ENCODE measurements around the gene FOLR1. TPM values are rescaled to one million over a fixed set of nuclear protein-coding genes. Genes with fewer than 3 reads are reported as not detected.

Gene FOLR1
- total and polyA plus RNA-seq, 10 of the 15 experiments (the other 5 are each of a cell fraction or from before 2014, with no cell fraction given): not detected

DNA sequence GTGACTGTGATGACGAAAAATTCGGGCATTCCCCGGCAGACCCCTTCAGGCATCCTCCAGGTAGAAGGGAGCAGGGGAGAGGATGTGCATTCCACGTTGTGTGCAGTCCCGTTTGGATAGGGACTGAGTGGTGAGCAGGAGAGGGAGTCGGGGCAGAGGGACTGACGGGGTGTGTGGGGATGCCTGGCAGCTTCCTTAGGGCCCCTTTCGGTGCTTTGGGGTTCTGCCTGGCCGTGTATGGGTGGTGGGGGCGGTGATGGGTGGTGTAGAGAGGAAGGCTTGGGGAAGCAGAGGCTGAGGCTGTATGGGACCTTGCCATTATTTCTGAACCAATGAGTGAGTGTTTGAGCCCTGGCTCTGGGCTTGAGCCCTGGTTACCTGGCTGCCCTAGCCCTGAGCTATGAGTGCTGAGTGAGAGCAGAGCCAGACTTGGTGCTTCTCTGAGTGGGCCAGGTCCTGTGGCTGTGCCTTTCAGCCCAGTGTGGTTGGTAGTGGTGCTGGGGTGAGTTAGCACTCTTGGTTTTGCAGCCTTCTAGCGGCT lies 33.5 kb downstream of the FOLR1 start:
- Histone ChIP-seq H4K20me1 (ENCODE audit: control insufficient read depth, insufficient read depth) (no peaks in the 10 kb centered on the region; the same call in 1 of the 2 replicates), H3K9ac (ENCODE audit: control insufficient read depth, insufficient read depth, low read length) (peak overlapping the region; percentile 89), H3K79me2 (ENCODE audit: control insufficient read depth, insufficient read depth, low read length) (peaks cover 26% of the 10 kb centered on the region), H3K36me3 (ENCODE audit: control insufficient read depth in 2 of 2, insufficient read depth in 2 of 2, low read length in 1 of 2) (peaks cover 8 to 18% of the 10 kb centered on the region in 2 experiments; a peak in 3 of 4 replicates), H3K4me1 (ENCODE audit: control insufficient read depth, insufficient read depth, low read length) (peaks cover 23% of the 10 kb centered on the region), H3K27ac (ENCODE audit: control insufficient read depth, insufficient read depth) (peak overlapping the region; percentile 63), H3K4me3 (peak overlapping the region; percentile 99), H3K4me2 (ENCODE audit: control insufficient read depth, insufficient read depth) (peak overlapping the region; percentile 98), H3K9me3 (replicated peaks; ENCODE audit: control insufficient read depth, insufficient read depth, low read length) (no peaks in the 10 kb centered on the region), H2AFZ (ENCODE audit: control insufficient read depth, low read depth, low read length) (peak overlapping the region; percentile 45), H3K27me3 (replicated peaks in 1 of 2; ENCODE audit: control insufficient read depth in 2 of 2, insufficient read depth in 2 of 2, low read length in 1 of 2) (no peaks in the 10 kb centered on the region)
- ChIA-PET SMC1A (ENCODE audit: uncharacterized antibody, unreplicated experiment) (interaction anchor here (0.5 to 1.6 kb wide), 3 partner anchors 11 to 1771 kb away, joined by 3 to 6 read pairs (median 3); no protein-coding TSS in a partner anchor), CTCF (interaction anchor here (1.0 to 2.3 kb wide), 6 partner anchors 13 to 205 kb away, joined by 3 to 14 read pairs (median 4); no protein-coding TSS in a partner anchor), POLR2A (interaction anchor here (1.9 kb wide), 1 partner anchor 297 kb away, joined by 9 read pairs; the partner anchor contains the start of genes RNF121 and XNDC1N), RAD21 (ENCODE audit: unreplicated experiment) (interaction anchor here (1.8 to 2.3 kb wide), 2 partner anchors 12 to 206 kb away, joined by 5 read pairs; no protein-coding TSS in a partner anchor)
- DNase-seq (ENCODE audit: low read depth, low spot score): no peak
- ATAC-seq: peak; percentile 8
- in situ Hi-C loops (cut with MboI) (no loop called here), intact Hi-C loops (cut with micrococcal nuclease; ENCODE audit: unreplicated experiment) (no loop called here)
- WGBS (ENCODE audit: insufficient coverage, insufficient replicate concordance, low lambda C conversion rate, missing lambda C conversion rate): 1% methylated on average over 11 of the region's 11 CpGs
- FAIRE-seq: peak; percentile 65
- no TSS peak for BruUV-seq (replicated peaks)
- TF ChIP-seq PAX5 (IDR thresholded peaks at IDR 0.05; ENCODE audit: borderline replicate concordance, low read depth, low read length): no peak
- TF ChIP-seq EGR1 (IDR thresholded peaks at IDR 0.05; ENCODE audit: borderline replicate concordance in 1 of 2, low read depth in 2 of 2, low read length in 2 of 2): 0 out of 3 replicates have a peak, but pooled peaks of 1 of the 2 experiments have one; percentile 35
- 0 out of 2 replicates have a peak, but pooled peaks have one; percentile 28 for TF ChIP-seq NBN (IDR thresholded peaks at IDR 0.05)
- TF ChIP-seq ZSCAN29 (IDR thresholded peaks at IDR 0.05): no peak
- no peak for TF ChIP-seq NFXL1 (IDR thresholded peaks at IDR 0.05; ENCODE audit: borderline replicate concordance)
- TF ChIP-seq RUNX3 (IDR thresholded peaks at IDR 0.05; ENCODE audit: low read length): 0 out of 2 replicates have a peak, but pooled peaks have one; percentile 10
- no peak for TF ChIP-seq ZNF217 (IDR thresholded peaks at IDR 0.05)
- no peak for TF ChIP-seq CREM (IDR thresholded peaks at IDR 0.05; ENCODE audit: low read depth)
- peak; percentile 69; the same call in 1 of the 2 replicates for TF ChIP-seq HDGF (IDR thresholded peaks at IDR 0.05)
- no peak for TF ChIP-seq YY1 (IDR thresholded peaks at IDR 0.05; ENCODE audit: low read depth, low read length)
- TF ChIP-seq MTA3 (IDR thresholded peaks at IDR 0.05; ENCODE audit: borderline replicate concordance, low read length): no peak
- no peak for TF ChIP-seq GABPA (IDR thresholded peaks at IDR 0.05; ENCODE audit: low read depth)
- TF ChIP-seq CHD4 (IDR thresholded peaks at IDR 0.05): no peak
- TF ChIP-seq SUZ12 (IDR thresholded peaks at IDR 0.05; ENCODE audit: unreplicated experiment): no peak
- no peak for TF ChIP-seq NFIC (IDR thresholded peaks at IDR 0.05; ENCODE audit: low read depth, low read length)
- TF ChIP-seq, protein P1, sequence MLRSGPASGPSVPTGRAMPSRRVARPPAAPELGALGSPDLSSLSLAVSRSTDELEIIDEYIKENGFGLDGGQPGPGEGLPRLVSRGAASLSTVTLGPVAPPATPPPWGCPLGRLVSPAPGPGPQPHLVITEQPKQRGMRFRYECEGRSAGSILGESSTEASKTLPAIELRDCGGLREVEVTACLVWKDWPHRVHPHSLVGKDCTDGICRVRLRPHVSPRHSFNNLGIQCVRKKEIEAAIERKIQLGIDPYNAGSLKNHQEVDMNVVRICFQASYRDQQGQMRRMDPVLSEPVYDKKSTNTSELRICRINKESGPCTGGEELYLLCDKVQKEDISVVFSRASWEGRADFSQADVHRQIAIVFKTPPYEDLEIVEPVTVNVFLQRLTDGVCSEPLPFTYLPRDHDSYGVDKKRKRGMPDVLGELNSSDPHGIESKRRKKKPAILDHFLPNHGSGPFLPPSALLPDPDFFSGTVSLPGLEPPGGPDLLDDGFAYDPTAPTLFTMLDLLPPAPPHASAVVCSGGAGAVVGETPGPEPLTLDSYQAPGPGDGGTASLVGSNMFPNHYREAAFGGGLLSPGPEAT (IDR thresholded peaks at IDR 0.05; ENCODE audit: low read depth): 0 out of 2 replicates have a peak, but pooled peaks have one; percentile 20
- TF ChIP-seq, protein P2, sequence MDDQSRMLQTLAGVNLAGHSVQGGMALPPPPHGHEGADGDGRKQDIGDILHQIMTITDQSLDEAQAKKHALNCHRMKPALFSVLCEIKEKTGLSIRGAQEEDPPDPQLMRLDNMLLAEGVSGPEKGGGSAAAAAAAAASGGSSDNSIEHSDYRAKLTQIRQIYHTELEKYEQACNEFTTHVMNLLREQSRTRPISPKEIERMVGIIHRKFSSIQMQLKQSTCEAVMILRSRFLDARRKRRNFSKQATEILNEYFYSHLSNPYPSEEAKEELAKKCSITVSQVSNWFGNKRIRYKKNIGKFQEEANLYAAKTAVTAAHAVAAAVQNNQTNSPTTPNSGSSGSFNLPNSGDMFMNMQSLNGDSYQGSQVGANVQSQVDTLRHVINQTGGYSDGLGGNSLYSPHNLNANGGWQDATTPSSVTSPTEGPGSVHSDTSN (IDR thresholded peaks at IDR 0.05; ENCODE audit: insufficient replicate concordance, low read depth, low read length): no peak
- 0 out of 2 replicates have a peak, but pooled peaks have one; percentile 17 for TF ChIP-seq EED (IDR thresholded peaks at IDR 0.05; ENCODE audit: low read depth)
- TF ChIP-seq POLR2A (IDR thresholded peaks at IDR 0.05; ENCODE audit: low read depth, low read length): peak; percentile 56; the same call in 1 of the 2 replicates
- TF ChIP-seq, protein P3, sequence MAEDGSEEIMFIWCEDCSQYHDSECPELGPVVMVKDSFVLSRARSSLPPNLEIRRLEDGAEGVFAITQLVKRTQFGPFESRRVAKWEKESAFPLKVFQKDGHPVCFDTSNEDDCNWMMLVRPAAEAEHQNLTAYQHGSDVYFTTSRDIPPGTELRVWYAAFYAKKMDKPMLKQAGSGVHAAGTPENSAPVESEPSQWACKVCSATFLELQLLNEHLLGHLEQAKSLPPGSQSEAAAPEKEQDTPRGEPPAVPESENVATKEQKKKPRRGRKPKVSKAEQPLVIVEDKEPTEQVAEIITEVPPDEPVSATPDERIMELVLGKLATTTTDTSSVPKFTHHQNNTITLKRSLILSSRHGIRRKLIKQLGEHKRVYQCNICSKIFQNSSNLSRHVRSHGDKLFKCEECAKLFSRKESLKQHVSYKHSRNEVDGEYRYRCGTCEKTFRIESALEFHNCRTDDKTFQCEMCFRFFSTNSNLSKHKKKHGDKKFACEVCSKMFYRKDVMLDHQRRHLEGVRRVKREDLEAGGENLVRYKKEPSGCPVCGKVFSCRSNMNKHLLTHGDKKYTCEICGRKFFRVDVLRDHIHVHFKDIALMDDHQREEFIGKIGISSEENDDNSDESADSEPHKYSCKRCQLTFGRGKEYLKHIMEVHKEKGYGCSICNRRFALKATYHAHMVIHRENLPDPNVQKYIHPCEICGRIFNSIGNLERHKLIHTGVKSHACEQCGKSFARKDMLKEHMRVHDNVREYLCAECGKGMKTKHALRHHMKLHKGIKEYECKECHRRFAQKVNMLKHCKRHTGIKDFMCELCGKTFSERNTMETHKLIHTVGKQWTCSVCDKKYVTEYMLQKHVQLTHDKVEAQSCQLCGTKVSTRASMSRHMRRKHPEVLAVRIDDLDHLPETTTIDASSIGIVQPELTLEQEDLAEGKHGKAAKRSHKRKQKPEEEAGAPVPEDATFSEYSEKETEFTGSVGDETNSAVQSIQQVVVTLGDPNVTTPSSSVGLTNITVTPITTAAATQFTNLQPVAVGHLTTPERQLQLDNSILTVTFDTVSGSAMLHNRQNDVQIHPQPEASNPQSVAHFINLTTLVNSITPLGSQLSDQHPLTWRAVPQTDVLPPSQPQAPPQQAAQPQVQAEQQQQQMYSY (CRISPR knock-in tag; IDR thresholded peaks at IDR 0.05): no peak
